Endometrium (tissue), 2 donors: Measurements from ENCODE around the gene MLEC.
"Not testable (repeated sequence)": the region's sequence is repeated elsewhere in the genome, so short reads cannot be mapped to it uniquely, and the experiment has no call there.

ENCODE experiments used
- FAIRE-seq: peaks from 2 replicates; lab custom pipeline; 2012; peaks lifted over from hg19 to GRCh38; lab: Jason Lieb, UNC
- donor health status: control.
- donor health status: control.

Gene MLEC

GRCh38 chr12:120663741-120664140 lies 23.2 kb upstream of the MLEC start:
- no peak for FAIRE-seq

DNA sequence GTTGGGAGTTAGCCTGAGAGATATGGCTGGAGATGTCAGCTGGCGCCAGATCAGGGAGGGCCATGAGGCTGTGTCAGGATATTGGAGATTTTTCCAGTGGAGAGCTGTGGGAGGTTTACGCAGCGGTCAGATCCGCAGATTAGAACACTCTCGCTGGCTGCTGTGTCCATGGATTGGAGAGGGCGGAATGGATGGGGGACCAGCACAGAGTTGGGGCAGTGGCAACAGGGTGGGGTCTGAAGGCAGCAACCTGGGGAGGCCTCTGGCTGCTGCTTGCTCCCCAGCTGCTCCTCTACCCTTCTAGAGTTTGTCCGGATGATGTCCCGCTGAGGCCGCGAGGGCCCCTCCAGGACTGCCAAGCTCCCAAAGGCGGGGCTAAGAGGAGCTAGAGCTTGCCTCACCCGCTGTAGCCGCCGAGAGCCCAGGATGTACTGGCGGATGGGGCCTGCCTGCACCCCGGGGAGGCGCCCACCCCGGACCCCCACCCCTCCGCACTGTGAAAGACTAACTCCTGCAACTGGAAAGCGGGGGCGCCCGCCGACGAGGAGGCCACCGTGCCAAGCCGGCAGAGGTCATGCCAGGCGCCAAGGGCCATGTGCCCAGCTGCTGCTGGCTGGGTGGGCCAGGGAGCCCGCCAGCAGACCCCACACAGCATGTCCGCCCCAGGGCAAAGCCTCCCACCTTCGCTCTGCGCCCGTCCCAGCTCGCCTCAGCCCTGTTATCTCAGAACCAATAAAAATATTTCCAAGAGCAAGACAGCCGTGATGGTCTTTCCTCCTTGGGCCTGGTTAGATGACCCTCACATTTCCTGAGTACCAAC lies 20.2 kb upstream of the MLEC start:
- FAIRE-seq: no peak

DNA sequence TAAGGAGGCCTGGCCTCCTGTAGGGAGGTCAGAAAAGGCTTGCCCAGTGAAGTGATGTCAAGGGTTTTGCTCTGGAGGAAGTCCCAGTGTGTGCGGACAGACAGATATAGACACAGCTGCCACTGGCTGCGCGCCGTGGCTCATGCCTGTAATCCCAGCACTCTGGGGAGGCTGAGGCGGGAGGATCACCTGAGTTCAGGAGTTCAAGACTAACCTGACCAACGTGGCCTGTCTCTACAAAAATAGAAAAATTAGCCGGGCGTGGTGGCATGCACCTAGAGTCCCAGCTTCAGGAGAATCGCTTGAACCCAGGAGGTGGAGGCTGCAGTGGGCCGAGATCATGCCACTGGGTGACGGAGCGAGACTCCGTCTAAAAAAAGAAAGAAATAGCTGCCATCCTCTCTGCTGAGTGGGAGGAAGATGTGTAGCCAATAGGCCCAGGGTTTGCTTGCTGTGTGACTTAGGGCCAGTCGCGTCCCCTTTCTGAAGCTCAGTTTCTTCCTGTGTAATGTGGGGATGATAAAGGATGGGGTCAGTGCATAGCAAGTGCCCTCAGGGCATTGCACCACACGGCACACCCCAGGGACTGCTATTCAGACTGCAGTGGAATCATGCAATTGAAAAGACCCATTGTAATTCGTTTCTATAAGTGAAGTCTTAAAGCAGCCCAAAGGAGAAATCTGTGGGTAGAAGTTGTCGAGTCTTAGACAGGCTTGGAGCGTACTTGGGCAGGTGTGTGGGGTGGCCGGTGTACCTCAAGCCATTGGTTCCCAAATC lies 18.7 kb upstream of the MLEC start:
- FAIRE-seq: no peak

DNA sequence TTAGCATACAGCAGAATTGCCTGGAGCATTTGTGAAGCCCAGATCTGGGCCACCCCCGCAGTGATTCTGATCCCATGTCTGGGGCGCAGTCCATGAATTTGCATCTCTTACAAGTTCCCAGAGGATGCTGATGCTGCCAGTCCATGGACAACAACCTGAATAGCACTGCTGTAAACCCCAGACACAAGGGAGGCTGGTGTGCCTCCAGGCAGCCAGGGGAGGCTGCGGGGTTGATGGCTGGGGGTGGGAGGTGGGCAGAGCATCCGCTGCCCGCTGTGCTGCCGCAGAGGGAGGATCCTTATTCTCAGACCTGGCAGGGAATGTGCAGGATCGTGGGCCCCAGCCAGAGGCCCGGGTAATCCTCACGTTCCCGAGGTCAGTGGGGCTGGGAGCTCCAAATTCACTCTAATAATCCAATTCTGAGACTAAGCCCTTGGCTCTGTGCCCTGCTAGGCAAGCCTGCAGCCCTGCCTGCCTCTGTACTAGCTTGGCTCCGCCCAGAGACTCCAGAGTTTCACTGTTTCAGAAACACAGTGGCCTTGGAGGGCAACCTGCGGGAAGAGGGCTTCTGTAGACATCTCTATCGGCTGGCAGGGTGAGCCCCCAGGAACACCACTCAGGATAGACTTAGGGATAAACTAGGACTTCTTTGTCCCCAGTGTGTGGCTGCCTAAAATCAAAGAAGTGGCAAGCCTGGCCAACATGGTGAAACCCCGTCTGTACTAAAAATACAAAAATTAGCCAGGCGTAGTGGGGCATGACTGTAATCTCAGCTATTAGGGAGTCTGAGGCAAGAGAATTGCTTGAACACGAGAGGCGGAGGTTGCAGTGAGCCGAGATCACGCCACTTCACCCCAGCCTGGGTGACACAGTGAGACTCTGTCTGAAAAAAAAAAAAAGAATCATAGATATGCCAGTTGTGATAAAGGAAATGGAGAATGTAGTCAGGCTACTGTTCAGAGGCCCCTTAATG lies 17.8 kb upstream of the MLEC start:
- no peak for FAIRE-seq

GRCh38 chr12:120670237-120670636 lies 16.7 kb upstream of the MLEC start:
- FAIRE-seq: not testable (repeated sequence)

- no peak for FAIRE-seq
Measured at GRCh38 chr12:120670667-120671066, 16.3 kb upstream of the MLEC start.

DNA sequence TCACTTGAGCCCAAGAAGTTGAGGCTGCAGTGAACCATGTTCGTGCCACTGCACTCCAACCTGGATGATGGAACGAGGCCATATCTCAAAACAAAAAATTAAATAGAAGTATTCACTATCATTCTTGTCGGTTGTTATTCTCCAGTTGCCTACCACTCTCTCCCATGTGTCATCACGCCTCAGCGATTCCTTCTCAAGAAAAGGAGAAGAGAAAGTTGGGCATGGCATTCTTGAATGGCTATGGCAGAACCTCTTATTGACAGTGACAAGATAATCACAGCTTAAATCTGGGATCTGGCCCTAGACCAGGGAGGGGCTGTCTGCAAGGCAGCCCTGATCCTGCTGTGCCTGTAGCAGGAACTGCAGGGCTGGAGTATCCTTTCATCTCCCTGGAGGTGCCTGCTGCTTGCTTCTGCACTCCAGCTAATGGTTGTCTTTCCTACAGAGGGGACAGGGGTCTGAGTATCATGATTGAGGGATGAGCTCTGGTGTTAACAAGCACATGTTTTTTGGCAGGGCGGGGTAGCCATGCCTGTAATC lies 12.8 kb upstream of the MLEC start:
- no peak for FAIRE-seq

- FAIRE-seq: no peak
Measured at GRCh38 chr12:120677765-120678473, 9.0 kb upstream of the MLEC start.

DNA sequence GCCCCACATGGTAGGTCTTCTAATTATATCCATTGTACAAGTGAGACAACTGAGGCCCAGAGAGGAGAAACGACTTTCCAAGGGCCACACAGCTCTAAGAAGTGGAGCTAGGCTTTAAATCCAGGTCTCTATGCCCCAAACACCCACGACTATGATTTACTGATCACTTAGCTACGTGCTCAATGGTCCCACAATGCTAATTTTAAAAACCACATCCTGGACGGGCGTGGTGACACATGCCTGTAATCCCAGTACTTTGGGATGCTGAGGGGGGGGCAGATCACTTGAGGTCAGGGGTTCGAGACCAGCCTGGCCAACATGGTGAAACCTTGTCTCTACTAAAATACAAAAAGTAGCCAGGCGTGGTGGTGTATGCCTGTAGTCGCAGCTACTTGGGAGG lies 8.4 kb upstream of the MLEC start:
- FAIRE-seq: no peak

DNA sequence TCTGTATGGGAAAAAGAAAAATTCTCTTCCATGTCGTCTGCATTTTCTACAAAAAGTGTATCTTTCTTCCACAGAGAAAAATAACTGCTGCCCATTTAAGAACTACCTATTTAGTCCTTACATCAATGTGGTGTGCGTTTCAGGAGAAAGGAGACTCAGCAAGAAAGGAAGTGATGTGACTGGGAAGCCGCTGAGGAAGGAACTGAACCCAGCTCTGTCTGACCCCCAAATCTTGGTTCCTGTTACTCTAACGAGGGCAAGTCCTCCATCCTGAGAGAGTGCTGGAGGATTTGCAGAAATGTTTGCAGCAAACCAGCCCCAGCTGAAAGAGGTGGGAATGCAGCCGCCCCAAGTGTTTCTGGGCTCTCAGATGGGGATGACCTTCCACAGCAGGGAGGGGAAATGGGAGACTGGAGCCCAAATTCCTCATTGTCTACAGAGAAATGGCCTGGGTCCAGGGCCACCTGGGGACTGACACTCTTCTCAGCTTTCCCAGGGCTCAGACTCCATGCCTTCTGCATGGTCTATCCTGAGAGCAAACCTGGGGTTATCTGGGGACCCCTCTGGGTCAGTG lies 6.7 kb upstream of the MLEC start:
- no peak for FAIRE-seq

DNA sequence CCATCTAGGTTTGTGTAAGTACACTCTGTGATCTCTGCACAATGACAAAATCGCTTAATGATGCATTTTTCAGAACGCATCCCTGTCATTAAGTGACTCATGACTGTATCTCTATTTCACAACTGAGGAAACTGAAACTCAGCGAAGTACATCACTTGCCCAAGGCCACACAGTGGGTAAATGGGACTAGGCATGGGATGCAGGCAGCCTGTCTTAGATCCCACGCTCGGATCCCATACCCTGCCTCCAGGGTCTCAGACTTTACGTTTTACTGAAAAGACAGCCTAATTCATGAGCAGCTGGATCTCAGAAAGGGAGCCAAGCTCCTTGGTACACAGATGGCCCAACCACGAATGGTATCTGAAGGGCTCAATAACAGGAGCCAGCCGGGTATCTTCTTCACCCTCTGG lies 2.4 kb upstream of the MLEC start:
- no peak for FAIRE-seq

GRCh38 chr12:120685522-120685921 lies 1.4 kb upstream of the MLEC start:
- FAIRE-seq: no peak

- peak; percentile 4 for FAIRE-seq
Measured at GRCh38 chr12:120686151-120686689, 729 bp upstream of the MLEC start.

- FAIRE-seq: no peak
Measured at GRCh38 chr12:120687578-120688289, 785 bp downstream of the MLEC start.

DNA sequence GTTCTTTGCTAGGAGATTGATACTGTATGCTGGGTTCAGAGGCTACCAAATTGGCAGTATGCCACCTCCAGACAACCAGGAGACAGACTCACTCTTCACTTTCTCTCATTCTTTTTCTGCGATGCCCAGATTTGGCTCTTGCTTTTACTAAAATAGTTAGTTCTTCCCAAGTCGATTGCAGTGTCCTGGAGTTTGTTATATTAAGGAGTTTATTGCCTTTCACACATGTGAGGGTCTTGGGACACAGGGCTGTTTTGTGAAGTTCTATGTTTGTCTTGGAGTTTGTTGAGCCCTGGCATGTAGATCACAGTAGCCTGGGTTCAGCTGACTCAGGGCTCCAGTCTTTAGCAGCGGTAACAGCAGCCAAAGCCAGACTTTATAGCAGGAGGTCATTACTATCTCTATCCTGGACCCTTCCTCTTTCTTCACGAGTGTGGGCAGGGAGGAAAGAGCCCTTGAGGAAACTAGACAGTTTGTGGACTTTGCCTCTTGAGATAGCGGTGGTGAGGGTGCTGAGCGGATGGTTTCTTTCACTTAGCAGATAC lies 1.6 kb downstream of the MLEC start:
- FAIRE-seq: no peak

GRCh38 chr12:120689397-120690082 lies 2.6 kb downstream of the MLEC start:
- no peak for FAIRE-seq

GRCh38 chr12:120690083-120690450 lies 3.1 kb downstream of the MLEC start:
- no peak for FAIRE-seq

- no peak for FAIRE-seq
Measured at GRCh38 chr12:120690978-120691377, 4.0 kb downstream of the MLEC start.

GRCh38 chr12:120692524-120693033 lies 5.6 kb downstream of the MLEC start:
- no peak for FAIRE-seq
